SK-N-SH (cell line): ENCODE data around the gene SENP3. TPM values are rescaled to one million over a fixed set of nuclear protein-coding genes. Genes with fewer than 3 reads are reported as not detected.

Experiments used
- CTCF ChIA-PET: fragments of 300-600, 350-600 bp; formaldehyde crosslinking; extraction: SDS; loops from one replicate; lab custom pipeline; 2021; lab: Yijun Ruan, JAX
- POLR2A ChIA-PET: fragments of 350-600 bp; sonication (Branson Sonifier 250); formaldehyde crosslinking; extraction: SDS; loops from one replicate; lab custom pipeline; 2020; ENCODE audit warnings: antibody characterized with exemption, inconsistent platforms; lab: Yijun Ruan, JAX
- DNase-seq: peaks from one replicate; pipeline ENCODE4 v3.0.0; 2012
- H2AFZ ChIP-seq: fragments of 200-600 bp; sonication (generic); 2 replicates; pipeline ENCODE4 v1.8.1; 2016; ENCODE audit warnings: antibody characterized with exemption, mild to moderate bottlenecking, low read depth
- H3F3A ChIP-seq: fragments of 200-600 bp; sonication (generic); replicated peaks from 2 replicates; pipeline ENCODE3; 2016; ENCODE audit warnings: antibody characterized with exemption, mild to moderate bottlenecking; ENCODE audit not compliant: insufficient read depth
- H3K27ac ChIP-seq, 2 experiments: fragments of 200-500 bp in 1 of 2; fragments of 200-600 bp in 1 of 2; sonication (Bioruptor generic) in 1 of 2; sonication (generic), shearing (Covaris generic) in 1 of 2; 2 replicates each; pipeline versions ENCODE4 v1.5.1 to v1.6.1; 2014 to 2016; ENCODE audit warnings: low read depth in 2 of 2, inconsistent platforms in 1 of 2, low read length in 1 of 2, mild to moderate bottlenecking in 1 of 2, mixed read lengths in 1 of 2
- H3K27me3 ChIP-seq: fragments of 200-600 bp; sonication (generic), shearing (Covaris generic); 2 replicates; pipeline ENCODE4 v1.6.1; 2016; ENCODE audit warnings: mixed run types; ENCODE audit not compliant: insufficient read depth
- H3K36me3 ChIP-seq, 2 experiments: fragments of 200-500 bp in 1 of 2; fragments of 200-600 bp in 1 of 2; sonication (Bioruptor generic) in 1 of 2; sonication (generic) in 1 of 2; replicated peaks in 1 of 2; 2 replicates each; pipeline versions ENCODE3 to v1.5.1; 2014 to 2016; ENCODE audit warnings: low read length in 1 of 2, mild to moderate bottlenecking in 1 of 2; ENCODE audit not compliant: insufficient read depth in 2 of 2, control insufficient read depth in 1 of 2
- H3K4me1 ChIP-seq, 2 experiments: fragments of 200-500 bp in 1 of 2; fragments of 200-600 bp in 1 of 2; sonication (Bioruptor generic) in 1 of 2; sonication (generic), shearing (Covaris generic) in 1 of 2; 2 replicates each; pipeline versions ENCODE4 v1.5.1 to v1.6.1; 2014 to 2016; ENCODE audit warnings: low read depth in 1 of 2, low read length in 1 of 2, mixed run types in 1 of 2; ENCODE audit not compliant: insufficient read depth in 2 of 2, control insufficient read depth in 1 of 2
- H3K4me2 ChIP-seq: fragments of 200-600 bp; sonication (generic), shearing (Covaris generic); 2 replicates; pipeline ENCODE4 v1.6.1; 2017; ENCODE audit warnings: mixed run types
- H3K4me3 ChIP-seq, 2 experiments: fragments of 200-500 bp in 1 of 2; fragments of 200-600 bp in 1 of 2; sonication (Bioruptor generic) in 1 of 2; sonication (generic), shearing (Covaris generic) in 1 of 2; 2 replicates each; pipeline versions ENCODE4 v1.5.1 to v1.8.1; 2014 to 2016; ENCODE audit warnings: low read depth in 2 of 2, inconsistent platforms in 1 of 2, low read length in 1 of 2, mild to moderate bottlenecking in 1 of 2, mixed read lengths in 1 of 2, moderate library complexity in 1 of 2
- H3K79me2 ChIP-seq: fragments of 200-600 bp; sonication (generic); 2 replicates; pipeline ENCODE4 v1.8.1; 2017; ENCODE audit warnings: mild to moderate bottlenecking; ENCODE audit not compliant: insufficient read depth
- H3K9ac ChIP-seq: fragments of 200-600 bp; sonication (generic); 2 replicates; pipeline ENCODE4 v1.6.1; 2017; ENCODE audit warnings: mixed run types
- H3K9me2 ChIP-seq: fragments of 200-600 bp; sonication (generic); 2 replicates; pipeline ENCODE4 v1.6.1; 2017; ENCODE audit warnings: mixed run types
- H3K9me3 ChIP-seq: fragments of 200-600 bp; sonication (generic); 2 replicates; pipeline ENCODE4 v1.6.1; 2017; ENCODE audit warnings: mixed run types, mild to moderate bottlenecking, moderate library complexity
- H4K20me1 ChIP-seq: fragments of 200-600 bp; sonication (generic); 2 replicates; pipeline ENCODE4 v1.6.1; 2017; ENCODE audit warnings: mild to moderate bottlenecking, mixed run types; ENCODE audit not compliant: insufficient read depth
- CHD2 ChIP-seq: fragments of 150-350 bp; IDR thresholded peaks from 2 replicates; pipeline ENCODE4 v1.6.1; 2018; ENCODE audit warnings: low read length; ENCODE audit not compliant: partially characterized antibody
- CTCF ChIP-seq: fragments of 200-600 bp; sonication (generic); IDR thresholded peaks from 2 replicates; pipeline ENCODE4 v1.6.1; 2017; ENCODE audit warnings: antibody characterized with exemption, mild to moderate bottlenecking, moderate library complexity
- FOSL2 ChIP-seq: IDR thresholded peaks from 2 replicates; pipeline ENCODE4 v1.4.0; 2012; ENCODE audit warnings: low read depth, mild to moderate bottlenecking, moderate library complexity, borderline replicate concordance
- FOXM1 ChIP-seq: IDR thresholded peaks from 2 replicates; pipeline ENCODE4 v1.4.0; 2012; ENCODE audit warnings: low read depth, mild to moderate bottlenecking
- GABPA ChIP-seq: IDR thresholded peaks from 2 replicates; pipeline ENCODE4 v1.4.0; 2012; ENCODE audit warnings: low read depth, mild to moderate bottlenecking
- GATA2 ChIP-seq: sonication (generic); formaldehyde crosslinking; IDR thresholded peaks from 2 replicates; pipeline ENCODE4 v1.5.0; 2020; ENCODE audit warnings: mild to moderate bottlenecking, missing genetic modification reagents
- IRF3 ChIP-seq: fragments of 150-350 bp; IDR thresholded peaks from 2 replicates; pipeline ENCODE4 v1.6.1; 2016; ENCODE audit warnings: mild to moderate bottlenecking, low read depth, low read length
- MAX ChIP-seq: IDR thresholded peaks from 2 replicates; pipeline ENCODE4 v1.4.0; 2012; ENCODE audit warnings: low read depth
- MEF2A ChIP-seq: IDR thresholded peaks from 2 replicates; pipeline ENCODE4 v1.4.0; 2012; ENCODE audit warnings: low read depth, borderline replicate concordance
- MXI1 ChIP-seq: IDR thresholded peaks from 2 replicates; pipeline ENCODE4 v1.6.1; 2012; ENCODE audit warnings: mild to moderate bottlenecking, low read depth, low read length, improper control_type of control experiment
- NFIC ChIP-seq: IDR thresholded peaks from 2 replicates; pipeline ENCODE4 v1.4.0; 2012; ENCODE audit warnings: borderline replicate concordance
- REST ChIP-seq: IDR thresholded peaks from 2 replicates; pipeline ENCODE4 v1.6.1; 2012; ENCODE audit warnings: mild to moderate bottlenecking, low read depth, low read length, moderate library complexity
- RFX5 ChIP-seq: IDR thresholded peaks from 2 replicates; pipeline ENCODE4 v1.6.1; 2012; ENCODE audit warnings: mild to moderate bottlenecking, improper control_type of control experiment, low read length
- SIN3A ChIP-seq: IDR thresholded peaks from 2 replicates; pipeline ENCODE4 v1.6.1; 2012; ENCODE audit warnings: low read depth, mild to moderate bottlenecking, low read length, moderate library complexity, borderline replicate concordance
- SMC3 ChIP-seq: IDR thresholded peaks from 2 replicates; pipeline ENCODE4 v1.6.1; 2012; ENCODE audit warnings: low read depth, low read length, improper control_type of control experiment
- USF1 ChIP-seq: IDR thresholded peaks from 2 replicates; pipeline ENCODE4 v1.4.0; 2012; ENCODE audit warnings: low read depth, borderline replicate concordance
- USF2 ChIP-seq: fragments of 150-350 bp; IDR thresholded peaks from 2 replicates; pipeline ENCODE4 v1.6.1; 2017; ENCODE audit warnings: antibody characterized with exemption, low read length, low read depth, borderline replicate concordance
- YY1 ChIP-seq: IDR thresholded peaks from 2 replicates; pipeline ENCODE4 v1.4.0; 2012; ENCODE audit warnings: low read depth, mild to moderate bottlenecking
- WGBS: methylation state at CpG from one replicate; pipeline ENCODE4 v1.1.6; 2017; ENCODE audit warnings: low lambda C conversion rate; 5-methylcytosine and 5-hydroxymethylcytosine counted together
- polyA plus RNA-seq, 3 experiments: library from polyadenylated mRNA; depleted of rRNA; stranded (reverse); fragments of >200 nt; gene quantifications; 2 replicates each; pipeline ENCODE4 v1.2.3, GENCODE V29; 2012

SENP3 gene
- polyA plus RNA-seq, 1 of the 3 experiments (the other 2 are of a cell fraction) = 80.8 TPM

GRCh38 chr17:7588553-7589203 is 27.0 kb downstream of the SENP3 start (continued):
- TF ChIP-seq IRF3 (no peak), CHD2 (no peak), FOXM1 (no peak), USF2 (no peak), YY1 (no peak), NFIC (no peak)

- Histone ChIP-seq H3K27me3 (no peaks in the 10 kb centered on the region), H3K4me3 (peak overlapping the region in 1 of 2 experiments; percentile 3; a peak in 1 of 4 replicates), H3K4me2 (peak overlapping the region; percentile 68; the same call in 1 of the 2 replicates), H2AFZ (no peak overlapping the region), H3K9me3 (no peaks in the 10 kb centered on the region), H4K20me1 (no peaks in the 10 kb centered on the region), H3F3A (peaks cover 46% of the 10 kb centered on the region), H3K4me1 (peaks cover 17 to 32% of the 10 kb centered on the region in 2 experiments), H3K79me2 (peaks cover 28% of the 10 kb centered on the region), H3K36me3 (peaks cover 20 to 56% of the 10 kb centered on the region in 2 experiments), H3K9me2 (no peaks in the 10 kb centered on the region), H3K27ac (peak overlapping the region in 1 of 2 experiments; percentile 21; a peak in 2 of 4 replicates), H3K9ac (no peak overlapping the region)
- CTCF ChIA-PET = interaction anchor here (0.7 to 3.4 kb wide), 30 partner anchors 8 to 452 kb away, joined by 3 to 22 read pairs (median 4); partner anchors contain the start of genes CD68, DNAH2, FXR2 and KDM6B
- POLR2A ChIA-PET = interaction anchor here (0.9 to 3.5 kb wide), 5 partner anchors 10 to 97 kb away, joined by 3 to 23 read pairs (median 3); partner anchors contain the start of genes CD68, FXR2, SAT2 and TP53
- peak; percentile 91 for DNase-seq
- WGBS = 51% methylated on average over 20 of the region's 56 CpGs
- TF ChIP-seq RFX5 (no peak), MEF2A (no peak), MXI1 (no peak), GATA2 (CRISPR knock-in tag) (no peak), USF1 (no peak), SMC3 (peak; percentile 56), SIN3A (peak; percentile 59; the same call in 1 of the 2 replicates), NFIC (no peak), GABPA (no peak), REST (no peak), CTCF (peak; percentile 83), CHD2 (no peak), MAX (peak; percentile 52), FOSL2 (no peak)
These were observed 27.6 kb downstream of the SENP3 start for GRCh38 chr17:7589204-7589868.
